Lower lobe of right lung (tissue), 2 donors: ENCODE measurements around the gene B3GALT5. TPM values are rescaled to one million over a fixed set of nuclear protein-coding genes. Genes with fewer than 3 reads are reported as not detected.

Experiments used
- ATAC-seq, 2 donors: fragments of 200-7000 bp; cut with Tn5 transposase; one replicate each; pipeline ENCODE4 v1.9.1; 2020 to 2022; ENCODE audit warnings: mild to moderate bottlenecking in 2 of 2, moderate library complexity in 2 of 2
- DNase-seq: peaks from one replicate; pipeline ENCODE4 v3.0.0-alpha.2; 2020
- H3K27ac ChIP-seq: fragments of 200-600 bp; one replicate; pipeline ENCODE4 v1.8.0; 2022
- H3K27me3 ChIP-seq: fragments of 200-600 bp; one replicate; pipeline ENCODE4 v1.8.0; 2022; ENCODE audit warnings: low read depth
- H3K36me3 ChIP-seq: fragments of 200-600 bp; one replicate; pipeline ENCODE4 v1.8.0; 2022; ENCODE audit warnings: mild to moderate bottlenecking
- H3K4me1 ChIP-seq: fragments of 200-600 bp; one replicate; pipeline ENCODE4 v1.8.0; 2022
- H3K4me3 ChIP-seq: fragments of 200-600 bp; one replicate; pipeline ENCODE4 v1.8.0; 2022; ENCODE audit warnings: mild to moderate bottlenecking
- H3K9me3 ChIP-seq: fragments of 200-600 bp; one replicate; pipeline ENCODE4 v1.8.0; 2022
- intact Hi-C: fragments of 100-400 bp; cut with DNase I; formaldehyde crosslinking; loops from one replicate; pipeline ENCODE4 v1.11.0; 2022
- total RNA-seq: library from RNA; stranded (reverse); fragmentation: NEBNext Ultra II Directional; extraction: Animal tissue kit (Norgen Biotek cat#: 25700); gene quantifications from one replicate; pipeline ENCODE4 v1.2.1, GENCODE V29; 2021
- TF ChIP-seq, protein P1 (sequence below): fragments of 200-600 bp; IDR thresholded peaks from one replicate; pipeline ENCODE4 v1.8.0; 2022; ENCODE audit warnings: antibody characterized with exemption, mild to moderate bottlenecking
- donor health status: DM: no; HTN: yes; CAD: no; lungs with severe emphysema.

B3GALT5 gene
- total RNA-seq, 1 donor from 2014 or later: 1.5 TPM

GRCh38 chr21:39667353-39667891 lies 54.7 kb downstream of the B3GALT5 start:
- Histone ChIP-seq H3K27me3 (no peaks in the 10 kb centered on the region), H3K4me3 (no peak overlapping the region), H3K36me3 (no peaks in the 10 kb centered on the region), H3K9me3 (no peaks in the 10 kb centered on the region), H3K27ac (no peak overlapping the region), H3K4me1 (no peaks in the 10 kb centered on the region)
- intact Hi-C loops: no loop called here
- TF ChIP-seq, protein P1, sequence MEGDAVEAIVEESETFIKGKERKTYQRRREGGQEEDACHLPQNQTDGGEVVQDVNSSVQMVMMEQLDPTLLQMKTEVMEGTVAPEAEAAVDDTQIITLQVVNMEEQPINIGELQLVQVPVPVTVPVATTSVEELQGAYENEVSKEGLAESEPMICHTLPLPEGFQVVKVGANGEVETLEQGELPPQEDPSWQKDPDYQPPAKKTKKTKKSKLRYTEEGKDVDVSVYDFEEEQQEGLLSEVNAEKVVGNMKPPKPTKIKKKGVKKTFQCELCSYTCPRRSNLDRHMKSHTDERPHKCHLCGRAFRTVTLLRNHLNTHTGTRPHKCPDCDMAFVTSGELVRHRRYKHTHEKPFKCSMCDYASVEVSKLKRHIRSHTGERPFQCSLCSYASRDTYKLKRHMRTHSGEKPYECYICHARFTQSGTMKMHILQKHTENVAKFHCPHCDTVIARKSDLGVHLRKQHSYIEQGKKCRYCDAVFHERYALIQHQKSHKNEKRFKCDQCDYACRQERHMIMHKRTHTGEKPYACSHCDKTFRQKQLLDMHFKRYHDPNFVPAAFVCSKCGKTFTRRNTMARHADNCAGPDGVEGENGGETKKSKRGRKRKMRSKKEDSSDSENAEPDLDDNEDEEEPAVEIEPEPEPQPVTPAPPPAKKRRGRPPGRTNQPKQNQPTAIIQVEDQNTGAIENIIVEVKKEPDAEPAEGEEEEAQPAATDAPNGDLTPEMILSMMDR: no peak
- DNase-seq (no peak), ATAC-seq (no peak)

GRCh38 chr21:39668369-39668768 lies 55.6 kb downstream of the B3GALT5 start:
- TF ChIP-seq, protein P1: no peak
- H3K27me3 ChIP-seq: no peaks in the 10 kb centered on the region
- H3K36me3 ChIP-seq: no peaks in the 10 kb centered on the region
- no peak overlapping the region for H3K27ac ChIP-seq
- no peak for ATAC-seq
- no peaks in the 10 kb centered on the region for H3K4me1 ChIP-seq
- no peak for DNase-seq
- H3K9me3 ChIP-seq: no peaks in the 10 kb centered on the region
- H3K4me3 ChIP-seq: no peak overlapping the region
- intact Hi-C loops: no loop called here

DNA sequence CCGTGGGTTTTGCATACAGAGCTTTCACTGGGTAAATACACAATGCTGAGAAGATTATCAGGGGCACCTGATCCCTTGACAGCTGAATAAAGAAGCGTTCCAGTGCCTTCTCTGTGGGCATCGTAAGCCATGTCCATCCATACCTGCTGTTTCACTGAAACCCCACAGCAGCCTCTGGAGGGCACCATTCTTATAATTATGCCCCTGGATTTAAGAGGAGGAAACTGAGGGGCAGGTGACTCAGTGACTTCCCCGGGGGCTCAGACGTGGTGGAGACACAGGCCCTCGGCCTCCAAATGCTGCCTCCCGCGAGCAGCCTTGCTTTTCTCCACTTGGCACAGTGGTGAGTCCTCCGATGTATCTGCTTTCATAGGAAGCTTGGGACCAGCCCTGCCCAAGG lies 56.7 kb downstream of the B3GALT5 start:
- no peaks in the 10 kb centered on the region for H3K4me1 ChIP-seq
- H3K27ac ChIP-seq: no peak overlapping the region
- intact Hi-C loops: no loop called here
- TF ChIP-seq, protein P1: no peak
- H3K36me3 ChIP-seq: no peaks in the 10 kb centered on the region
- ATAC-seq: no peak
- H3K9me3 ChIP-seq: no peaks in the 10 kb centered on the region
- DNase-seq: no peak
- no peaks in the 10 kb centered on the region for H3K27me3 ChIP-seq
- no peak overlapping the region for H3K4me3 ChIP-seq

- TF ChIP-seq, protein P1: no peak
- Histone ChIP-seq H3K27ac (no peak overlapping the region), H3K9me3 (no peaks in the 10 kb centered on the region), H3K27me3 (no peaks in the 10 kb centered on the region), H3K4me1 (no peaks in the 10 kb centered on the region), H3K36me3 (no peaks in the 10 kb centered on the region), H3K4me3 (no peak overlapping the region)
- intact Hi-C loops: no loop called here
- ATAC-seq: no peak
- DNase-seq: no peak
Measured at GRCh38 chr21:39669976-39670661, 57.4 kb downstream of the B3GALT5 start.

- DNase-seq: no peak
- Histone ChIP-seq H3K36me3 (no peaks in the 10 kb centered on the region), H3K4me1 (no peaks in the 10 kb centered on the region), H3K4me3 (no peak overlapping the region), H3K27ac (no peak overlapping the region), H3K9me3 (no peaks in the 10 kb centered on the region), H3K27me3 (no peaks in the 10 kb centered on the region)
- no peak for ATAC-seq
- intact Hi-C loops: no loop called here
- TF ChIP-seq, protein P1: no peak
Measured at GRCh38 chr21:39670701-39671100, 58.0 kb downstream of the B3GALT5 start.
